ENCODE data around the gene NCKAP5. TPM values are rescaled to one million over a fixed set of nuclear protein-coding genes. Genes with fewer than 3 reads are reported as not detected.

The NCKAP5 gene
- total and polyA plus RNA-seq, 10 donors = 0.39 to 6.0 (median 3.3) TPM

GRCh38 chr2:132692816-132693215 lies 875.4 kb downstream of the NCKAP5 start:
- intact Hi-C loops (cut with DNase I; ENCODE audit: low total_unique reads) = no loop called here
- Histone ChIP-seq H3K36me3 (no peaks in the 10 kb centered on the region), H3K27me3 (replicated peaks in 1 of 7) (no peaks in the 10 kb centered on the region), H3K4me3 (no peak overlapping the region), H3K9me3 (no peaks in the 10 kb centered on the region), H3K27ac (no peak overlapping the region), H3K4me1 (no peaks in the 10 kb centered on the region)
- DNase-seq = no peak
- TF ChIP-seq CTCF (IDR thresholded peaks at IDR 0.05 in 8 of 11, conservative IDR thresholded peaks at IDR 0.05 in 3 of 11) (no peak), POLR2AphosphoS5 (IDR thresholded peaks at IDR 0.05) (no peak), POLR2A (IDR thresholded peaks at IDR 0.05) (no peak)
- 88 to 95% (median 90%) methylated on average over 1 of the region's 1 CpG for WGBS, 5 donors

DNA sequence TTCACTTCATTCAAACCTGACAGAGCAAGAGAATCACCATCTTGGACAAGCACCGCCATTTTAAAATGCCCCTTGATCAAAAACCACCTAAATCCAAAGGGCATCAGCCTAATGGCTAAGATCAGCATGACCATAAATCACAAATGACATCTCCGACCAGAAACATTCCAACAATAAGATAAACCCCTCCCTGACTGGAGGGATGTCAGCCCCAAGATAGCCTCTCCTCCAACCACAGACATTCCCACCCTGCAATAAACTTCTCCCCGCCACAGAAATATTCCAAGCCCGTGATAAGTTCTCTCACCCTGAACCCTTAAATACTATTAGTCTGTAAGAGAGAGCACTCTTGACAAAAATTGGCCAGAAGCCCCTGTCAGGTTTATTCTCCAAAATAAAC lies 876.7 kb downstream of the NCKAP5 start:
- Histone ChIP-seq H3K4me1 (no peaks in the 10 kb centered on the region), H3K27me3 (replicated peaks in 1 of 7) (no peaks in the 10 kb centered on the region), H3K9me3 (no peaks in the 10 kb centered on the region), H3K4me3 (no peak overlapping the region), H3K27ac (no peak overlapping the region), H3K36me3 (no peaks in the 10 kb centered on the region)
- TF ChIP-seq POLR2AphosphoS5 (IDR thresholded peaks at IDR 0.05) (no peak), CTCF (IDR thresholded peaks at IDR 0.05 in 8 of 11, conservative IDR thresholded peaks at IDR 0.05 in 3 of 11) (no peak), POLR2A (IDR thresholded peaks at IDR 0.05) (no peak)
- WGBS, 5 donors = 82 to 93% (median 89%) methylated on average over 4 of the region's 4 CpGs
- intact Hi-C loops (cut with DNase I; ENCODE audit: low total_unique reads) = no loop called here
- DNase-seq = no peak

GRCh38 chr2:132690664-132691303 lies 877.5 kb downstream of the NCKAP5 start:
- intact Hi-C loops (cut with DNase I; ENCODE audit: low total_unique reads) = no loop called here
- TF ChIP-seq CTCF (IDR thresholded peaks at IDR 0.05 in 8 of 11, conservative IDR thresholded peaks at IDR 0.05 in 3 of 11) = no peak
- TF ChIP-seq POLR2AphosphoS5 (IDR thresholded peaks at IDR 0.05) = no peak
- no peak for TF ChIP-seq POLR2A (IDR thresholded peaks at IDR 0.05)
- DNase-seq = no peak
- Histone ChIP-seq H3K36me3 (no peaks in the 10 kb centered on the region), H3K27me3 (replicated peaks in 1 of 7) (no peaks in the 10 kb centered on the region), H3K4me1 (no peaks in the 10 kb centered on the region), H3K4me3 (no peak overlapping the region), H3K9me3 (no peaks in the 10 kb centered on the region), H3K27ac (no peak overlapping the region)
- 38 to 81% (median 67%) methylated on average over 1 of the region's 1 CpG for WGBS, 5 donors

- no peak overlapping the region for H3K4me3 ChIP-seq
- no peaks in the 10 kb centered on the region for H3K9me3 ChIP-seq
- H3K36me3 ChIP-seq = no peaks in the 10 kb centered on the region
- H3K27ac ChIP-seq = no peak overlapping the region
- TF ChIP-seq POLR2A (IDR thresholded peaks at IDR 0.05) (no peak), CTCF (IDR thresholded peaks at IDR 0.05 in 8 of 11, conservative IDR thresholded peaks at IDR 0.05 in 3 of 11) (no peak), POLR2AphosphoS5 (IDR thresholded peaks at IDR 0.05) (no peak)
- intact Hi-C loops (cut with DNase I; ENCODE audit: low total_unique reads) = no loop called here
- no peaks in the 10 kb centered on the region for H3K4me1 ChIP-seq
- 76 to 89% (median 82%) methylated on average over 1 of the region's 1 CpG for WGBS, 5 donors
- no peaks in the 10 kb centered on the region for H3K27me3 ChIP-seq (replicated peaks in 1 of 7)
- DNase-seq = no peak
These were observed 886.5 kb downstream of the NCKAP5 start for GRCh38 chr2:132681766-132682165.

Measured in spleen (tissue), 11 donors.